ENCODE results near the gene IFT80. TPM values are rescaled to one million over a fixed set of nuclear protein-coding genes. Genes with fewer than 3 reads are reported as not detected.

Gene IFT80
- total RNA-seq, 1 donor from 2014 or later, result 90.0 TPM

- H3F3A ChIP-seq (ENCODE audit: low read depth), result no peaks in the 10 kb centered on the region
- no peaks in the 10 kb centered on the region for H3K27me3 ChIP-seq
- peaks cover 5% of the 10 kb centered on the region for H3K4me1 ChIP-seq
- no peak overlapping the region for H3K27ac ChIP-seq
- no peak overlapping the region for H3K9ac ChIP-seq
- no peak for DNase-seq (ENCODE audit: low spot score)
- no peaks in the 10 kb centered on the region for H3K36me3 ChIP-seq
- no peak overlapping the region for H3K4me3 ChIP-seq
- no peaks in the 10 kb centered on the region for H3K27me3 Mint-ChIP-seq (ENCODE audit: insufficient read depth, low read depth)
- no peaks in the 10 kb centered on the region for H4K20me1 ChIP-seq (ENCODE audit: low read depth)
- H3K4me3 Mint-ChIP-seq, result no peak overlapping the region
- H3K4me1 Mint-ChIP-seq, result peaks cover 4% of the 10 kb centered on the region
- no peak overlapping the region for H2AFZ ChIP-seq (replicated peaks)
- no peaks in the 10 kb centered on the region for H3K79me2 ChIP-seq (ENCODE audit: low read depth)
- no peak overlapping the region for H3K4me2 ChIP-seq
- no peaks in the 10 kb centered on the region for H3K9me3 Mint-ChIP-seq
- peaks cover 9% of the 10 kb centered on the region for H3K36me3 Mint-ChIP-seq
- TF ChIP-seq CTCF (IDR thresholded peaks at IDR 0.05) (no peak), EZH2phosphoT487 (IDR thresholded peaks at IDR 0.05) (no peak), EZH2 (IDR thresholded peaks at IDR 0.05) (no peak)
- H3K9me3 ChIP-seq (ENCODE audit: low read depth), result no peaks in the 10 kb centered on the region
- no peak overlapping the region for H3K27ac Mint-ChIP-seq
These were observed 79.7 kb downstream of the IFT80 start for GRCh38 chr3:160319322-160319721.

GRCh38 chr3:160314995-160315394, 84.0 kb downstream of the IFT80 start:
- DNase-seq (ENCODE audit: low spot score), result no peak
- Histone ChIP-seq H2AFZ (replicated peaks) (no peak overlapping the region), H3K36me3 (no peaks in the 10 kb centered on the region), H4K20me1 (ENCODE audit: low read depth) (no peaks in the 10 kb centered on the region), H3K27me3 (no peaks in the 10 kb centered on the region), H3K9me3 (ENCODE audit: low read depth) (no peaks in the 10 kb centered on the region), H3K4me2 (no peak overlapping the region), H3K79me2 (ENCODE audit: low read depth) (no peaks in the 10 kb centered on the region), H3K27ac (no peak overlapping the region), H3K4me1 (peaks cover 8% of the 10 kb centered on the region), H3K4me3 (no peak overlapping the region), H3F3A (ENCODE audit: low read depth) (peaks cover 4% of the 10 kb centered on the region), H3K9ac (no peak overlapping the region)
- Mint-ChIP-seq H3K9me3 (no peaks in the 10 kb centered on the region), H3K4me3 (no peak overlapping the region), H3K4me1 (peaks cover 4% of the 10 kb centered on the region), H3K36me3 (peaks cover 5% of the 10 kb centered on the region), H3K27me3 (ENCODE audit: insufficient read depth, low read depth) (no peaks in the 10 kb centered on the region), H3K27ac (no peak overlapping the region)
- no peak for TF ChIP-seq EZH2 (IDR thresholded peaks at IDR 0.05)
- no peak for TF ChIP-seq CTCF (IDR thresholded peaks at IDR 0.05)
- TF ChIP-seq EZH2phosphoT487 (IDR thresholded peaks at IDR 0.05), result no peak

- Histone ChIP-seq H3K9ac (no peak overlapping the region), H3K4me3 (no peak overlapping the region), H3K36me3 (no peaks in the 10 kb centered on the region), H3K27ac (no peak overlapping the region), H3K4me2 (no peak overlapping the region), H3K4me1 (peaks cover 8% of the 10 kb centered on the region), H4K20me1 (ENCODE audit: low read depth) (no peaks in the 10 kb centered on the region), H3K79me2 (ENCODE audit: low read depth) (no peaks in the 10 kb centered on the region), H2AFZ (replicated peaks) (no peak overlapping the region), H3F3A (ENCODE audit: low read depth) (peaks cover 4% of the 10 kb centered on the region), H3K9me3 (ENCODE audit: low read depth) (no peaks in the 10 kb centered on the region), H3K27me3 (no peaks in the 10 kb centered on the region)
- H3K36me3 Mint-ChIP-seq, result peaks cover 13% of the 10 kb centered on the region
- DNase-seq (ENCODE audit: low spot score), result no peak
- TF ChIP-seq EZH2phosphoT487 (IDR thresholded peaks at IDR 0.05), result no peak
- TF ChIP-seq EZH2 (IDR thresholded peaks at IDR 0.05), result no peak
- TF ChIP-seq CTCF (IDR thresholded peaks at IDR 0.05), result no peak
- H3K27ac Mint-ChIP-seq, result no peak overlapping the region
- no peaks in the 10 kb centered on the region for H3K9me3 Mint-ChIP-seq
- H3K4me3 Mint-ChIP-seq, result no peak overlapping the region
- no peaks in the 10 kb centered on the region for H3K27me3 Mint-ChIP-seq (ENCODE audit: insufficient read depth, low read depth)
- H3K4me1 Mint-ChIP-seq, result no peaks in the 10 kb centered on the region
These were observed 86.9 kb downstream of the IFT80 start for GRCh38 chr3:160312014-160312624.

Measured in neural progenitor cell (in vitro differentiated cells).